Panc1 (cell line): ENCODE measurements around the gene PIK3R1. TPM values are rescaled to one million over a fixed set of nuclear protein-coding genes. Genes with fewer than 3 reads are reported as not detected.

ENCODE experiments used
- ATAC-seq: fragments of 200-7000 bp; cut with Tn5 transposase; 2 replicates; pipeline ENCODE4 v1.9.1; 2020; ENCODE audit warnings: mild to moderate bottlenecking, moderate library complexity
- BruUV-seq: library from RNA; stranded (reverse); fragments of 400-500 nt; replicated peaks from 2 replicates; lab custom pipeline; 2021; lab: Mats Ljungman, UMichigan
- CTCF ChIA-PET: fragments of 300-600 bp; sonication (Branson Sonifier 250); formaldehyde crosslinking; loops from one replicate; lab custom pipeline; 2022; ENCODE audit warnings: antibody characterized with exemption; lab: Charles Lee
- POLR2A ChIA-PET: fragments of 300-600 bp; sonication (Branson Sonifier 250); formaldehyde crosslinking; loops from one replicate; lab custom pipeline; 2022; ENCODE audit warnings: antibody characterized with exemption; lab: Charles Lee
- DNase-seq: peaks from one replicate; pipeline ENCODE4 v3.0.0-alpha.2; 2010; ENCODE audit warnings: low read depth, low spot score
- H3K27ac ChIP-seq: 2 replicates; pipeline ENCODE4 v1.5.1; 2011; ENCODE audit warnings: mild to moderate bottlenecking, low read length, inconsistent platforms
- H3K27me3 ChIP-seq: fragments of 200-500 bp; sonication (Bioruptor generic); 2 replicates; pipeline ENCODE4 v1.6.0; 2014; ENCODE audit warnings: low read length, inconsistent platforms; ENCODE audit not compliant: control insufficient read depth, insufficient read depth
- H3K36me3 ChIP-seq: fragments of 200-500 bp; sonication (Bioruptor generic); 2 replicates; pipeline ENCODE4 v1.5.1; 2014; ENCODE audit warnings: inconsistent platforms, mild to moderate bottlenecking, low read length, moderate library complexity; ENCODE audit not compliant: control insufficient read depth, insufficient read depth
- H3K4me1 ChIP-seq: 2 replicates; pipeline ENCODE4 v1.5.1; 2011; ENCODE audit warnings: inconsistent platforms, mild to moderate bottlenecking, low read length, moderate library complexity; ENCODE audit not compliant: control insufficient read depth, insufficient read depth
- H3K4me3 ChIP-seq, 2 experiments: 2 replicates each; pipeline ENCODE4 v1.5.1; 2011 to 2012; ENCODE audit warnings: low read depth in 2 of 2, low read length in 2 of 2, mild to moderate bottlenecking in 2 of 2, inconsistent platforms in 1 of 2, moderate library complexity in 1 of 2
- H3K9me3 ChIP-seq: fragments of 200-500 bp; sonication (Bioruptor generic); 2 replicates; pipeline ENCODE4 v1.5.1; 2014; ENCODE audit warnings: low read depth, mild to moderate bottlenecking, inconsistent platforms, low read length, moderate library complexity; ENCODE audit not compliant: control insufficient read depth, insufficient read depth
- CTCF ChIP-seq: fragments of 450-650 bp; IDR thresholded peaks from 2 replicates; pipeline ENCODE4 v1.5.1; 2017; ENCODE audit warnings: mild to moderate bottlenecking
- POLR2AphosphoS5 ChIP-seq: IDR thresholded peaks from 2 replicates; pipeline ENCODE4 v1.6.1; 2012; ENCODE audit warnings: mild to moderate bottlenecking, low read depth, low read length, moderate library complexity
- REST ChIP-seq, 2 experiments: IDR thresholded peaks; 2 replicates each; pipeline ENCODE4 v1.6.1; 2011 to 2012; ENCODE audit warnings: low read depth in 2 of 2, control low read depth in 1 of 2, low read length in 1 of 2, mild to moderate bottlenecking in 1 of 2, moderate library complexity in 1 of 2; ENCODE audit not compliant: insufficient read depth in 1 of 2
- SIN3A ChIP-seq: IDR thresholded peaks from 2 replicates; pipeline ENCODE4 v1.6.1; 2012; ENCODE audit warnings: low read depth, mild to moderate bottlenecking, low read length, moderate library complexity, borderline replicate concordance; ENCODE audit not compliant: insufficient read depth
- TCF7L2 ChIP-seq: IDR thresholded peaks from 2 replicates; pipeline ENCODE4 v1.6.1; 2011; ENCODE audit warnings: mild to moderate bottlenecking, low read depth, low read length, inconsistent platforms
- in situ Hi-C: cut with HindIII; loops from 2 replicates; pipeline ENCODE4 v1.10.0; 2016; ENCODE audit warnings: low sequenced_read_pairs, low pct_unique_long_range_greater_than_20kb
- intact Hi-C: fragments of 100-400 bp; cut with micrococcal nuclease; formaldehyde crosslinking; loops from one replicate; pipeline ENCODE4 v1.10.0; 2022; ENCODE audit not compliant: unreplicated experiment
- total RNA-seq: library from RNA; stranded (reverse); gene quantifications from one replicate; pipeline ENCODE4 v1.2.1, GENCODE V29; 2021; ENCODE audit not compliant: unreplicated experiment

Gene PIK3R1
- total RNA-seq, 1 experiment from 2014 or later = 23.4 TPM

- ChIA-PET POLR2A (no interaction called here), CTCF (no interaction called here)
- no peaks in the 10 kb centered on the region for H3K9me3 ChIP-seq
- H3K4me3 ChIP-seq = no peak overlapping the region
- TF ChIP-seq POLR2AphosphoS5 (no peak), SIN3A (no peak), TCF7L2 (no peak), CTCF (no peak), REST (IDR thresholded peaks at IDR 0.05; ENCODE audit: insufficient read depth in 1 of 2, low read depth in 2 of 2, low read length in 1 of 2) (no peak)
- ATAC-seq = no peak
- no TSS peak for BruUV-seq
- no peaks in the 10 kb centered on the region; the same call in 1 of the 2 replicates for H3K4me1 ChIP-seq
- H3K27me3 ChIP-seq = no peaks in the 10 kb centered on the region
- intact Hi-C loops (no loop called here), in situ Hi-C loops (no loop called here)
- no peak for DNase-seq
- H3K36me3 ChIP-seq = no peaks in the 10 kb centered on the region
- no peak overlapping the region for H3K27ac ChIP-seq
Measured at GRCh38 chr5:68261169-68261568, 45.6 kb downstream of the PIK3R1 start.

GRCh38 chr5:68261569-68262065, 46.1 kb downstream of the PIK3R1 start:
- no peak for DNase-seq
- H3K4me3 ChIP-seq = no peak overlapping the region
- ChIA-PET POLR2A (no interaction called here), CTCF (interaction anchor here (0.6 kb wide), 1 partner anchor 23 kb away, joined by 3 read pairs; no protein-coding TSS in a partner anchor)
- BruUV-seq = no TSS peak
- H3K9me3 ChIP-seq = no peaks in the 10 kb centered on the region
- in situ Hi-C loops (no loop called here), intact Hi-C loops (no loop called here)
- TF ChIP-seq CTCF = no peak
- no peak for TF ChIP-seq SIN3A
- no peak for TF ChIP-seq POLR2AphosphoS5
- TF ChIP-seq REST (IDR thresholded peaks at IDR 0.05; ENCODE audit: insufficient read depth in 1 of 2, low read depth in 2 of 2, low read length in 1 of 2) = no peak
- no peak for TF ChIP-seq TCF7L2
- H3K27me3 ChIP-seq = no peaks in the 10 kb centered on the region
- H3K27ac ChIP-seq = no peak overlapping the region
- no peak for ATAC-seq
- no peaks in the 10 kb centered on the region for H3K36me3 ChIP-seq
- H3K4me1 ChIP-seq = no peaks in the 10 kb centered on the region; the same call in 1 of the 2 replicates
